PC-3 (cell line): ENCODE measurements around the gene NHS. TPM values are rescaled to one million over a fixed set of nuclear protein-coding genes. Genes with fewer than 3 reads are reported as not detected.

Source experiments
- ATAC-seq: fragments of 200-7000 bp; cut with Tn5 transposase; 2 replicates; pipeline ENCODE4 v1.9.1; 2020; ENCODE audit warnings: mild to moderate bottlenecking, moderate library complexity
- BruUV-seq: library from RNA; stranded (reverse); fragments of 400-500 nt; replicated peaks from 2 replicates; lab custom pipeline; 2021; lab: Mats Ljungman, UMichigan
- CTCF ChIA-PET: fragments of 300-600 bp; sonication (Branson Sonifier 250); formaldehyde crosslinking; loops from one replicate; lab custom pipeline; 2022; ENCODE audit warnings: antibody characterized with exemption; lab: Charles Lee
- POLR2A ChIA-PET: fragments of 300-600 bp; sonication (Branson Sonifier 250); formaldehyde crosslinking; loops from one replicate; lab custom pipeline; 2022; ENCODE audit warnings: antibody characterized with exemption; ENCODE audit not compliant: unreplicated experiment; lab: Charles Lee
- DNase-seq: peaks from one replicate; pipeline ENCODE4 v3.0.0-alpha.2; 2015
- H2AFZ ChIP-seq: fragments of 300-600 bp; sonication (generic); 2 replicates; pipeline ENCODE4 v1.6.0; 2016; ENCODE audit warnings: antibody characterized with exemption, low read length
- H3F3A ChIP-seq: fragments of 300-600 bp; sonication (generic); one replicate; pipeline ENCODE4 v1.6.0; 2017; ENCODE audit warnings: antibody characterized with exemption, low read length, control low read depth, mild to moderate bottlenecking; ENCODE audit not compliant: unreplicated experiment
- H3K27ac ChIP-seq: fragments of 300-600 bp; sonication (generic); 2 replicates; pipeline ENCODE4 v1.5.1; 2016; ENCODE audit warnings: mild to moderate bottlenecking, low read length
- H3K27me3 ChIP-seq: fragments of 300-600 bp; sonication (generic); 2 replicates; pipeline ENCODE4 v1.6.1; 2016; ENCODE audit warnings: low read length, mixed read lengths
- H3K36me3 ChIP-seq: fragments of 300-600 bp; sonication (generic); 2 replicates; pipeline ENCODE4 v1.6.1; 2016; ENCODE audit warnings: low read depth, mixed run types, low read length, mixed read lengths
- H3K4me1 ChIP-seq: fragments of 300-600 bp; sonication (generic); 2 replicates; pipeline ENCODE4 v1.5.1; 2016; ENCODE audit warnings: low read length; ENCODE audit not compliant: insufficient read depth
- H3K4me2 ChIP-seq: fragments of 300-600 bp; sonication (generic); 2 replicates; pipeline ENCODE4 v1.6.0; 2016; ENCODE audit warnings: low read length
- H3K4me3 ChIP-seq: fragments of 300-600 bp; sonication (generic); 2 replicates; pipeline ENCODE4 v1.5.1; 2016; ENCODE audit warnings: mild to moderate bottlenecking, low read length, mixed read lengths
- H3K79me2 ChIP-seq: fragments of 300-600 bp; sonication (generic); 2 replicates; pipeline ENCODE4 v1.6.1; 2017; ENCODE audit warnings: low read length, mixed read lengths
- H3K9ac ChIP-seq: fragments of 300-600 bp; sonication (generic); 2 replicates; pipeline ENCODE4 v1.6.0; 2016; ENCODE audit warnings: mild to moderate bottlenecking, low read length
- H3K9me2 ChIP-seq: fragments of 300-600 bp; sonication (generic); replicated peaks from 2 replicates; pipeline ENCODE4 v1.6.1; 2016; ENCODE audit warnings: mixed run types, low read length, mixed read lengths
- H3K9me3 ChIP-seq: fragments of 300-600 bp; sonication (generic); 2 replicates; pipeline ENCODE4 v1.6.1; 2016; ENCODE audit warnings: low read length, mixed read lengths
- H4K20me1 ChIP-seq: fragments of 300-600 bp; sonication (generic); 2 replicates; pipeline ENCODE4 v1.6.1; 2016; ENCODE audit warnings: low read length, mixed read lengths
- EZH2 ChIP-seq: fragments of 300-600 bp; sonication (generic); IDR thresholded peaks from one replicate; pipeline ENCODE4 v1.6.1; 2017; ENCODE audit warnings: antibody characterized with exemption, mild to moderate bottlenecking, low read length; ENCODE audit not compliant: unreplicated experiment
- EZH2phosphoT487 ChIP-seq: fragments of 300-600 bp; sonication (generic); IDR thresholded peaks from 2 replicates; pipeline ENCODE4 v1.6.1; 2018; ENCODE audit warnings: mild to moderate bottlenecking, antibody characterized with exemption, low read length, borderline replicate concordance
- intact Hi-C: fragments of 100-400 bp; cut with micrococcal nuclease; formaldehyde crosslinking; loops from 2 replicates; pipeline ENCODE4 v1.9.0; 2023
- total RNA-seq: library from RNA; depleted of rRNA; stranded (reverse); fragments of >200 nt; gene quantifications from 2 replicates; pipeline ENCODE4 v1.2.3, GENCODE V29; 2014
- TF ChIP-seq, protein P1 (sequence below): fragments of 300-600 bp; sonication (generic); conservative IDR thresholded peaks from 2 replicates; pipeline ENCODE4 v1.5.1; 2017; ENCODE audit warnings: antibody characterized with exemption, low read depth, mild to moderate bottlenecking, low read length

NHS gene
- total RNA-seq, 1 experiment from 2014 or later: 4.9 TPM

DNA sequence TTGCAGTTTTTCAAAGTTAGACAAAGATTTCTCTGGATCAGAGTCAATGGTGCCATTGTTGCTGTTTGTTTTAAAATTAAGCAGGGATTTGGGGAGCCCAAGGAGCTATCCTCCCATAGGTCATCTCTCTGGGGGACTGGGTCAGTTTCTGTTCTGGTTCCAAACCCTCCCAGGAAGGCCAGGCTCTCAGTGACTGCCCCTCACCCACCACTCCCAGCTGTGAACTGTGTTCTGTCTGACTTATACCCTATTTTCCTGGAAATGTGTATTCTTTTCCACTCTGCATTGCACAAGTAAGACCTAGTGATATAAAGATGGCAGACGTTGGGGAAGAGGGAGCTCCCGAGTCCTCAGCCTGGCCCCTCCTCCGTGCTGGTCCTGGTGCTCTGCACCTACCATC, 65.8 kb downstream of the NHS start:
- no peak for ATAC-seq
- no TSS peak for BruUV-seq

DNA sequence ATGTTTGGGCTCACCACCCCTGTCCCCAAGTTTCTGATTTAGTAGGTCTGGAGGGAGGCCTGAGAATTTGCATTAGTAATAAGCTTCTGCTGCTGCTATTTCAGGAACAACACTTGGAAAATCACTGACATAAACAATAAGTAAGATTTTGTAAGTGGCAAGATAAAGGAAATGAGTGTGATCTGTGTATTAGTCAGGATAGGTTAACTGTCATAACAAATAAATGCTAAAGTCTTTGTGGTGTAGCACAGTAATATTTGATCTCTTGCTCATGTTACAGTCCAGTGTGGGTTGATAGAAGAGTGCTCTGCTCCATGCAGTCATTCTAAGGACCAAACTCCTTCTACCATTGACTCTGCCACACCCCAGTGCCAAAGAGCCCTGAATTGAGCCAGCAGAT, 67.0 kb downstream of the NHS start:
- BruUV-seq: no TSS peak
- Histone ChIP-seq H3K9ac (peak overlapping the region; percentile 60), H3K9me3 (no peaks in the 10 kb centered on the region), H3K4me2 (peak overlapping the region; percentile 62), H2AFZ (no peak overlapping the region), H3K27me3 (no peaks in the 10 kb centered on the region), H3K9me2 (no peaks in the 10 kb centered on the region), H4K20me1 (no peaks in the 10 kb centered on the region), H3K36me3 (no peaks in the 10 kb centered on the region), H3F3A (peaks cover 4% of the 10 kb centered on the region), H3K79me2 (peaks cover 12% of the 10 kb centered on the region), H3K27ac (peak overlapping the region; percentile 93), H3K4me3 (0 out of 2 replicates have a peak overlapping the region, but pooled peaks have one; percentile 30), H3K4me1 (peaks cover 33% of the 10 kb centered on the region)
- peak; percentile 80 for DNase-seq
- ChIA-PET POLR2A (no interaction called here), CTCF (no interaction called here)
- ATAC-seq: peak; percentile 97
- TF ChIP-seq, protein P1, sequence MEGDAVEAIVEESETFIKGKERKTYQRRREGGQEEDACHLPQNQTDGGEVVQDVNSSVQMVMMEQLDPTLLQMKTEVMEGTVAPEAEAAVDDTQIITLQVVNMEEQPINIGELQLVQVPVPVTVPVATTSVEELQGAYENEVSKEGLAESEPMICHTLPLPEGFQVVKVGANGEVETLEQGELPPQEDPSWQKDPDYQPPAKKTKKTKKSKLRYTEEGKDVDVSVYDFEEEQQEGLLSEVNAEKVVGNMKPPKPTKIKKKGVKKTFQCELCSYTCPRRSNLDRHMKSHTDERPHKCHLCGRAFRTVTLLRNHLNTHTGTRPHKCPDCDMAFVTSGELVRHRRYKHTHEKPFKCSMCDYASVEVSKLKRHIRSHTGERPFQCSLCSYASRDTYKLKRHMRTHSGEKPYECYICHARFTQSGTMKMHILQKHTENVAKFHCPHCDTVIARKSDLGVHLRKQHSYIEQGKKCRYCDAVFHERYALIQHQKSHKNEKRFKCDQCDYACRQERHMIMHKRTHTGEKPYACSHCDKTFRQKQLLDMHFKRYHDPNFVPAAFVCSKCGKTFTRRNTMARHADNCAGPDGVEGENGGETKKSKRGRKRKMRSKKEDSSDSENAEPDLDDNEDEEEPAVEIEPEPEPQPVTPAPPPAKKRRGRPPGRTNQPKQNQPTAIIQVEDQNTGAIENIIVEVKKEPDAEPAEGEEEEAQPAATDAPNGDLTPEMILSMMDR: no peak
- no peak for TF ChIP-seq EZH2
- TF ChIP-seq EZH2phosphoT487: no peak
- intact Hi-C loops: loop anchor here (2.0 to 10.0 kb wide), 2 partner anchors 29 to 67 kb away; partner anchors contain the start of gene NHS

More for the DNA sequence above, 65.8 kb downstream of the NHS start:
- H3K4me1 ChIP-seq: peaks cover 30% of the 10 kb centered on the region
- no peaks in the 10 kb centered on the region for H4K20me1 ChIP-seq
- H3K36me3 ChIP-seq: no peaks in the 10 kb centered on the region
- intact Hi-C loops: loop anchor here (10.0 kb wide), 1 partner anchor 66 kb away; the partner anchor contains the start of gene NHS
- H3K9ac ChIP-seq: no peak overlapping the region
- no peaks in the 10 kb centered on the region for H3K9me2 ChIP-seq
- H3K79me2 ChIP-seq: peaks cover 12% of the 10 kb centered on the region
- no peak overlapping the region for H3K4me3 ChIP-seq
- no peak overlapping the region for H3K27ac ChIP-seq
- no peak for DNase-seq
- H3K27me3 ChIP-seq: no peaks in the 10 kb centered on the region
- TF ChIP-seq EZH2 (no peak), EZH2phosphoT487 (no peak)
- TF ChIP-seq, protein P1: no peak
- H3K4me2 ChIP-seq: no peak overlapping the region; the same call in 1 of the 2 replicates
- H3F3A ChIP-seq: peaks cover 4% of the 10 kb centered on the region
- ChIA-PET CTCF (no interaction called here), POLR2A (no interaction called here)
- H2AFZ ChIP-seq: no peak overlapping the region
- H3K9me3 ChIP-seq: no peaks in the 10 kb centered on the region

DNA sequence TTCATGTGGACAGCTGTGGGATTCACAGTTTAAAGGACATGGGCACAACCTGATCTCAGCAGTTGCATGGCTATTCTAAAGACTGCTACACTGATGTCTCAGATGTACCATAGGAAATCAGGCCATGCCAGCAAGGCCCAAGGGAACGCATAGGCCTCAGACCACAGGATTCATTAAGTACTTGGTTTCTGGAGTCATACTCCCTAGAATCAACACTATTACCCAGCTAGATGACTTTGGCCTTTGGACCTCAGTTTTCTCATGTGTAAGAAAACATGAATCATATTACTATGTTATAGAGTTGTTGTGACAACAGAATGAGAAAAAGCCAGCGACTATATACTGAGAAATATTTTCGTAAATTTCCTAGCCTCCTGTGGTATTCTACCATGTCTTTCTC, 67.9 kb downstream of the NHS start:
- intact Hi-C loops: loop anchor here (2.0 to 10.0 kb wide), 2 partner anchors 30 to 68 kb away; partner anchors contain the start of gene NHS
- ChIA-PET POLR2A (no interaction called here), CTCF (no interaction called here)
- ATAC-seq (no peak), DNase-seq (peak; percentile 21)
- Histone ChIP-seq H3K27ac (peak overlapping the region; percentile 93), H3K36me3 (no peaks in the 10 kb centered on the region), H3K4me3 (no peak overlapping the region), H2AFZ (no peak overlapping the region), H3K9ac (peak overlapping the region; percentile 41), H4K20me1 (no peaks in the 10 kb centered on the region), H3K9me3 (no peaks in the 10 kb centered on the region), H3F3A (peaks cover 4% of the 10 kb centered on the region), H3K4me2 (peak overlapping the region; percentile 11; the same call in 1 of the 2 replicates), H3K79me2 (peaks cover 12% of the 10 kb centered on the region), H3K4me1 (peaks cover 42% of the 10 kb centered on the region), H3K27me3 (no peaks in the 10 kb centered on the region), H3K9me2 (no peaks in the 10 kb centered on the region)
- TF ChIP-seq EZH2phosphoT487 (no peak), EZH2 (no peak)
- TF ChIP-seq, protein P1: no peak
- BruUV-seq: no TSS peak
